H1 (cell line): ENCODE data around the gene IQCH. TPM values are rescaled to one million over a fixed set of nuclear protein-coding genes. Genes with fewer than 3 reads are reported as not detected.

Experiments used
- CTCF ChIA-PET: fragments of 300-600 bp; sonication (Branson Sonifier 250); formaldehyde crosslinking; loops from one replicate; lab custom pipeline; 2021; ENCODE audit not compliant: partially characterized antibody; lab: Charles Lee
- POLR2A ChIA-PET: fragments of 300-600 bp; sonication (Branson Sonifier 250); formaldehyde crosslinking; loops from one replicate; lab custom pipeline; 2021; ENCODE audit warnings: inconsistent platforms; ENCODE audit not compliant: partially characterized antibody; lab: Charles Lee
- DNase-seq, 2 experiments: peaks; one replicate each; pipeline versions ENCODE4 v3.0.0 to v3.0.0-alpha.2; 2010 to 2022; ENCODE audit warnings: low spot score in 2 of 2, low read depth in 1 of 2, mixed read lengths in 1 of 2
- FAIRE-seq: peaks from 2 replicates; lab custom pipeline; 2011; peaks lifted over from hg19 to GRCh38; lab: Jason Lieb, UNC
- H2AFZ ChIP-seq: 2 replicates; pipeline ENCODE4 v1.8.1; 2012; ENCODE audit warnings: low read length, inconsistent platforms
- H2AK5ac ChIP-seq: 2 replicates; pipeline ENCODE4 v1.6.1; 2013; ENCODE audit warnings: low read depth, low read length
- H2BK120ac ChIP-seq: replicated peaks from 2 replicates; pipeline ENCODE3; 2013; ENCODE audit warnings: low read depth, low read length, inconsistent platforms
- H2BK12ac ChIP-seq: 2 replicates; pipeline ENCODE4 v1.6.1; 2013; ENCODE audit warnings: low read depth, low read length
- H2BK15ac ChIP-seq: 2 replicates; pipeline ENCODE4 v1.6.1; 2013; ENCODE audit warnings: low read length
- H2BK20ac ChIP-seq: 2 replicates; pipeline ENCODE4 v1.6.1; 2013; ENCODE audit warnings: low read length
- H2BK5ac ChIP-seq: 2 replicates; pipeline ENCODE4 v1.6.1; 2013; ENCODE audit warnings: low read depth, low read length
- H3K14ac ChIP-seq: 2 replicates; pipeline ENCODE4 v1.6.1; 2013; ENCODE audit warnings: inconsistent platforms; ENCODE audit not compliant: insufficient read length
- H3K18ac ChIP-seq: 2 replicates; pipeline ENCODE4 v1.6.1; 2013; ENCODE audit warnings: low read length; ENCODE audit errors: extremely low read depth
- H3K23ac ChIP-seq: 2 replicates; pipeline ENCODE4 v1.6.1; 2013; ENCODE audit warnings: inconsistent platforms; ENCODE audit not compliant: insufficient read length
- H3K23me2 ChIP-seq: 2 replicates; pipeline ENCODE4 v1.6.1; 2013; ENCODE audit warnings: low read depth, low read length
- H3K27ac ChIP-seq: 2 replicates; pipeline ENCODE4 v1.6.1; 2011; ENCODE audit warnings: low read depth, low read length, inconsistent platforms
- H3K27me3 ChIP-seq, 4 experiments: replicated peaks in 1 of 4; 1 replicate in 1 of 4; 2 replicates in 3 of 4; pipeline versions ENCODE4 v1.6.1 to v1.8.1; 2011 to 2013; ENCODE audit warnings: low read length in 3 of 4, mild to moderate bottlenecking in 3 of 4, inconsistent platforms in 2 of 4, mixed read lengths in 2 of 4, moderate library complexity in 1 of 4; ENCODE audit not compliant: control insufficient read depth in 3 of 4, insufficient read depth in 3 of 4; ENCODE audit errors: extremely low read depth in 1 of 4
- H3K36me3 ChIP-seq, 4 experiments: 2 replicates each; pipeline versions ENCODE4 v1.6.1 to v1.8.1; 2011 to 2013; ENCODE audit warnings: mild to moderate bottlenecking in 4 of 4, low read length in 3 of 4, moderate library complexity in 2 of 4, control low read depth in 1 of 4, inconsistent platforms in 1 of 4; ENCODE audit not compliant: insufficient read depth in 4 of 4, control insufficient read depth in 2 of 4
- H3K4ac ChIP-seq: replicated peaks from 2 replicates; pipeline ENCODE3; 2013; ENCODE audit warnings: low read length, low read depth, mixed read lengths, inconsistent platforms; ENCODE audit not compliant: insufficient read length
- H3K4me1 ChIP-seq, 4 experiments: replicated peaks in 1 of 4; 1 replicate in 1 of 4; 2 replicates in 3 of 4; pipeline versions ENCODE4 v1.6.1 to v1.8.1; 2011 to 2013; ENCODE audit warnings: low read length in 3 of 4, inconsistent platforms in 2 of 4, mixed read lengths in 1 of 4; ENCODE audit not compliant: insufficient read depth in 4 of 4, control insufficient read depth in 3 of 4
- H3K4me2 ChIP-seq, 2 experiments: 2 replicates each; pipeline versions ENCODE4 v1.6.1 to v1.8.1; 2011 to 2013; ENCODE audit warnings: low read depth in 2 of 2, low read length in 2 of 2, control low read depth in 1 of 2, inconsistent platforms in 1 of 2, mild to moderate bottlenecking in 1 of 2; ENCODE audit not compliant: insufficient read depth in 1 of 2
- H3K4me3 ChIP-seq, 4 experiments: fragments of 200-600, 300-600 bp in 1 of 4; sonication (generic), shearing (Covaris generic), sonication (Bioruptor Twin) in 1 of 4; 2 replicates each; pipeline versions ENCODE4 v1.5.1 to v1.8.1; 2011 to 2016; ENCODE audit warnings: low read length in 4 of 4, low read depth in 3 of 4, control low read depth in 2 of 4, inconsistent platforms in 2 of 4, mild to moderate bottlenecking in 2 of 4, mixed read lengths in 1 of 4, moderate library complexity in 1 of 4; ENCODE audit not compliant: insufficient read depth in 2 of 4; ENCODE audit errors: extremely low read depth in 1 of 4
- H3K56ac ChIP-seq: replicated peaks from 2 replicates; pipeline ENCODE3; 2013; ENCODE audit warnings: low read depth, mild to moderate bottlenecking, mixed read lengths, low read length, inconsistent platforms; ENCODE audit not compliant: insufficient read length
- H3K79me1 ChIP-seq: 2 replicates; pipeline ENCODE4 v1.6.1; 2013; ENCODE audit warnings: low read depth, low read length, control low read depth
- H3K79me2 ChIP-seq, 2 experiments: 2 replicates each; pipeline versions ENCODE4 v1.6.1 to v1.8.1; 2012 to 2013; ENCODE audit warnings: low read length in 2 of 2, mild to moderate bottlenecking in 2 of 2, inconsistent platforms in 1 of 2; ENCODE audit not compliant: insufficient read depth in 2 of 2, control insufficient read depth in 1 of 2
- H3K9ac ChIP-seq, 4 experiments: replicated peaks in 1 of 4; 1 replicate in 1 of 4; 2 replicates in 3 of 4; pipeline versions ENCODE4 v1.6.1 to v1.8.1; 2011 to 2013; ENCODE audit warnings: low read depth in 3 of 4, low read length in 3 of 4, control low read depth in 2 of 4, mild to moderate bottlenecking in 2 of 4, moderate library complexity in 2 of 4, inconsistent platforms in 1 of 4; ENCODE audit errors: extremely low read depth in 1 of 4
- H3K9me3 ChIP-seq, 2 experiments: 2 replicates each; pipeline versions ENCODE4 v1.6.1 to v1.8.1; 2012 to 2013; ENCODE audit warnings: mild to moderate bottlenecking in 2 of 2, moderate library complexity in 2 of 2, control low read depth in 1 of 2, inconsistent platforms in 1 of 2, low read depth in 1 of 2, low read length in 1 of 2, mixed read lengths in 1 of 2; ENCODE audit not compliant: insufficient read depth in 2 of 2
- H4K20me1 ChIP-seq, 2 experiments: replicated peaks in 1 of 2; 2 replicates each; pipeline versions ENCODE3 to v1.8.1; 2011 to 2013; ENCODE audit warnings: inconsistent platforms in 2 of 2, low read length in 2 of 2, mild to moderate bottlenecking in 1 of 2; ENCODE audit not compliant: insufficient read depth in 2 of 2, control insufficient read depth in 1 of 2
- H4K5ac ChIP-seq: 2 replicates; pipeline ENCODE4 v1.6.1; 2013; ENCODE audit warnings: low read length, low read depth, mixed read lengths, inconsistent platforms; ENCODE audit not compliant: insufficient read length
- H4K8ac ChIP-seq: 2 replicates; pipeline ENCODE4 v1.8.0; 2013; ENCODE audit warnings: mild to moderate bottlenecking, moderate library complexity, low read length, inconsistent platforms; ENCODE audit not compliant: insufficient read depth; ENCODE audit errors: extremely low read depth
- H4K91ac ChIP-seq: replicated peaks from 2 replicates; pipeline ENCODE3; 2013; ENCODE audit warnings: low read length, mixed read lengths, inconsistent platforms; ENCODE audit not compliant: insufficient read length
- BACH1 ChIP-seq: IDR thresholded peaks from 2 replicates; pipeline ENCODE4 v1.6.1; 2012; ENCODE audit warnings: low read length, improper control_type of control experiment
- CHD2 ChIP-seq: IDR thresholded peaks from 2 replicates; pipeline ENCODE4 v1.6.1; 2012; ENCODE audit warnings: low read length, improper control_type of control experiment
- EP300 ChIP-seq, 2 experiments: IDR thresholded peaks; 1 replicate in 1 of 2; 2 replicates in 1 of 2; pipeline ENCODE4 v1.6.1; 2011 to 2012; ENCODE audit warnings: low read depth in 2 of 2, low read length in 2 of 2, mild to moderate bottlenecking in 2 of 2, borderline replicate concordance in 1 of 2, inconsistent platforms in 1 of 2, moderate library complexity in 1 of 2
- NRF1 ChIP-seq: IDR thresholded peaks from 2 replicates; pipeline ENCODE4 v1.6.1; 2011; ENCODE audit warnings: mild to moderate bottlenecking, low read depth, low read length, improper control_type of control experiment
- PHF8 ChIP-seq: fragments of 200-600 bp; sonication (generic); conservative IDR thresholded peaks from 2 replicates; pipeline ENCODE4 v1.7.1; 2012; ENCODE audit warnings: low read depth, mild to moderate bottlenecking, inconsistent platforms, low read length, moderate library complexity
- SIN3A ChIP-seq, 2 experiments: IDR thresholded peaks in 1 of 2; conservative IDR thresholded peaks in 1 of 2; 2 replicates each; pipeline ENCODE4 v1.6.1; 2011 to 2012; ENCODE audit warnings: low read length in 2 of 2, improper control_type of control experiment in 1 of 2, low read depth in 1 of 2, mild to moderate bottlenecking in 1 of 2
- TAF1 ChIP-seq: IDR thresholded peaks from 2 replicates; pipeline ENCODE4 v1.6.1; 2011; ENCODE audit warnings: mild to moderate bottlenecking, low read depth, low read length
- TCF12 ChIP-seq: IDR thresholded peaks from 2 replicates; pipeline ENCODE4 v1.6.1; 2011; ENCODE audit warnings: low read depth, mild to moderate bottlenecking, low read length
- WGBS, 2 experiments: shearing (Covaris generic) in 1 of 2; methylation state at CpG; one replicate each; pipeline versions ENCODE4 v1.1.6 to v1.1.7; 2013 to 2015; ENCODE audit warnings: low lambda C conversion rate in 2 of 2, mixed read lengths in 2 of 2, inconsistent platforms in 1 of 2, low coverage in 1 of 2, missing lambda C conversion rate in 1 of 2; ENCODE audit not compliant: insufficient replicate concordance in 2 of 2, insufficient coverage in 1 of 2, insufficient read length in 1 of 2; ENCODE audit errors: extremely low coverage in 1 of 2, missing lambda C conversion rate in 1 of 2; 5-methylcytosine and 5-hydroxymethylcytosine counted together
- polyA plus RNA-seq, 7 experiments: library from polyadenylated mRNA; depleted of rRNA in 3 of 7; stranded (reverse) in 5 of 7; unstranded in 2 of 7; fragments of >200 nt in 5 of 7; fragments of 200-250 nt in 2 of 7; gene quantifications; 1 replicate in 5 of 7; 2 replicates in 1 of 7; 4 replicates in 1 of 7; pipeline versions ENCODE4 v1.2.1 to v1.2.3, GENCODE V29; 2011 to 2013; ENCODE audit warnings: missing spikeins in 2 of 7, mixed read lengths in 2 of 7
- total RNA-seq: library from RNA; stranded (reverse); fragmentation: NEBNext Ultra II Directional; extraction: Animal tissue kit (Norgen Biotek cat#: 25700); gene quantifications from 2 replicates; pipeline ENCODE4 v1.2.1, GENCODE V29; 2021

The IQCH gene
- total and polyA plus RNA-seq, 2 of the 8 experiments (the other 6 are each of a cell fraction or from before 2014, with no cell fraction given), result 0.60 to 1.9 TPM

- Histone ChIP-seq H2BK15ac (no peak overlapping the region), H3K79me1 (no peaks in the 10 kb centered on the region), H2BK5ac (no peak overlapping the region), H3K9ac (no peak overlapping the region), H2AFZ (no peak overlapping the region), H4K8ac (no peak overlapping the region), H2BK12ac (no peak overlapping the region), H3K4me3 (no peak overlapping the region), H3K23ac (no peak overlapping the region), H2BK20ac (no peak overlapping the region), H3K9me3 (no peaks in the 10 kb centered on the region), H4K20me1 (no peaks in the 10 kb centered on the region), H3K27me3 (no peaks in the 10 kb centered on the region), H3K36me3 (no peaks in the 10 kb centered on the region; a peak in 1 of 8 replicates), H3K23me2 (no peaks in the 10 kb centered on the region), H3K79me2 (no peaks in the 10 kb centered on the region), H3K56ac (no peak overlapping the region), H4K5ac (no peak overlapping the region), H3K4me2 (no peak overlapping the region), H2AK5ac (no peak overlapping the region), H3K27ac (no peak overlapping the region), H3K4me1 (no peaks in the 10 kb centered on the region), H2BK120ac (no peak overlapping the region), H3K18ac (no peak overlapping the region), H3K4ac (no peak overlapping the region), H4K91ac (no peak overlapping the region), H3K14ac (no peak overlapping the region)
- POLR2A ChIA-PET, result no interaction called here
- FAIRE-seq (no peak), DNase-seq (no peak)
- WGBS, 2 experiments, result 94% methylated on average over 4 of the region's 4 CpGs; no CpG with 5 or more reads in 1 of the 2 experiments
- CTCF ChIA-PET, result interaction anchor here (0.8 kb wide), 1 partner anchor 92 kb away, joined by 3 read pairs; no protein-coding TSS in a partner anchor
- TF ChIP-seq PHF8, result no peak
- TF ChIP-seq TCF12, result no peak
- TF ChIP-seq BACH1, result no peak
- TF ChIP-seq SIN3A (conservative IDR thresholded peaks at IDR 0.05 in 1 of 2, IDR thresholded peaks at IDR 0.05 in 1 of 2; ENCODE audit: low read depth in 1 of 2, low read length in 2 of 2), result no peak
- no peak for TF ChIP-seq CHD2
- no peak for TF ChIP-seq EP300 (IDR thresholded peaks at IDR 0.05; ENCODE audit: borderline replicate concordance in 1 of 2, low read depth in 2 of 2, low read length in 2 of 2)
- no peak for TF ChIP-seq TAF1
- no peak for TF ChIP-seq NRF1
Observed at GRCh38 chr15:67340630-67341029, 86.0 kb downstream of the IQCH start.
